Suppressor macrophage treated with lipopolysaccharide for 4 hours (primary cell): ENCODE data around the gene STK32B.

Source experiments
- DNase-seq: peaks from one replicate; pipeline ENCODE4 v3.0.0-alpha.2; 2020

The STK32B gene

GRCh38 chr4:5127556-5127955, 76.3 kb downstream of the STK32B start:
- DNase-seq = no peak

- DNase-seq = no peak
Observed at GRCh38 chr4:5128569-5128968, 77.3 kb downstream of the STK32B start.

DNA sequence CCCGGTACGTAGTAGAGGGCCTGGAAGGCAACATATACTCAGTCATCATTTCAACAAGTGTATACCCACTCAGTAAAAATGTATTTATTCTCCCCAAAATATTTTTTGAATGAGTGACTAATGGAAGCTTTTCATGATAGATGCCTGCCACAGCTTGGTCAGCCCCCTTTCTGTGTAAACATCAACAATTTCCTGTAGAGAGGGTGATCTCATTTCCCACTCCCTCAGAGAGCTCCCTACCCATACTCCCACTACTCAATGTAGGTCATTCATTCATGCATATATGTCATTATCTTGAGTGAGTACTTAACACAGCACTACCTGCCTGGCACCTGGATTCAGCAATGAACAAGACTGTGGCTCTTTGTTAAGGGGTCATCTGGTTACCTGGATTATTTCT, 81.9 kb downstream of the STK32B start:
- DNase-seq = no peak

- DNase-seq = no peak
Observed at GRCh38 chr4:5133933-5134594, 82.8 kb downstream of the STK32B start.

- DNase-seq = no peak
Observed at GRCh38 chr4:5134620-5135019, 83.3 kb downstream of the STK32B start.

- no peak for DNase-seq
Observed at GRCh38 chr4:5137226-5137625, 85.9 kb downstream of the STK32B start.

GRCh38 chr4:5137927-5138326, 86.6 kb downstream of the STK32B start:
- no peak for DNase-seq

DNA sequence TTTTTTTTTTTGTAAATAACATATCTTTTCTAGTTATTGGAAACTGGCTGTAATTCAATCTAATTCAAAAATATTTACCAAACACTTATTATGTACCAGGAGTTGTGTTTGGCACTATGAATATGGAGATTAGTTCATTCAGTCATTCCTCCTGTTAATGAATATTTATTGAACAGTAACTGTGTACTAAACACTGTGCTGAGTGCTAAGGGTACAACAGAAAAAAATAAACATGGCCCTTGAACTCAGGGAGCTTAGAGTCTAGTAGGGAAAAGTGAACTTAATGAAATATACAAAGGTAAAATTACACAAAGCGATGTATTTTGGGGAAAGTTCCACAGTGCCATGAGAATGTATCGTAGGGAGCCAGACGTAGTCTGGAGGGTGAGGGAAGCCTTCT, 87.1 kb downstream of the STK32B start:
- DNase-seq = no peak

GRCh38 chr4:5139141-5139540, 87.9 kb downstream of the STK32B start:
- DNase-seq = no peak

GRCh38 chr4:5141802-5142201, 90.5 kb downstream of the STK32B start:
- DNase-seq = no peak

- peak; percentile 52 for DNase-seq
Observed at GRCh38 chr4:5142726-5143125, 91.4 kb downstream of the STK32B start.

- DNase-seq = no peak
Observed at GRCh38 chr4:5143306-5143861, 92.1 kb downstream of the STK32B start.

- DNase-seq = no peak
Observed at GRCh38 chr4:5143940-5144339, 92.7 kb downstream of the STK32B start.

- no peak for DNase-seq
Observed at GRCh38 chr4:5144384-5144783, 93.1 kb downstream of the STK32B start.

DNA sequence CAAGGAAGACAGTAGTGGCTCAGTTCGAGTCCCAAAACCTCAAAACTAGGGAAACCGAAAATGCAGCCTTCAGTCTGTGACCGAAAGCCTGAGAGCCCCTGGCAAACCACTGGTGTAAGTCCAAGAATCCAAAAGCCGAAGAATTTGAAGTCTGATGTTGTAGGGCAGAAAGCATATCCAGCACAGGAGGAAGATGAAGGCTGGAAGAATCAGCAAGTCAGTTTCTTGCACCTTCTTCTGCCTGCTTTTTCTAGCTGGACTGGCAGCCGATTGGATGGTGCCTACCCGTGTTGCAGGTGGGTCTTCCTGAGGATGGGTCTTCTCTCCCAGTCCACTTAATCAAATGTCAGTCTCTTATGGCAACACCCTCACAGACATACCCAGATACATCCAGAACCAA, 95.0 kb downstream of the STK32B start:
- DNase-seq = no peak

DNA sequence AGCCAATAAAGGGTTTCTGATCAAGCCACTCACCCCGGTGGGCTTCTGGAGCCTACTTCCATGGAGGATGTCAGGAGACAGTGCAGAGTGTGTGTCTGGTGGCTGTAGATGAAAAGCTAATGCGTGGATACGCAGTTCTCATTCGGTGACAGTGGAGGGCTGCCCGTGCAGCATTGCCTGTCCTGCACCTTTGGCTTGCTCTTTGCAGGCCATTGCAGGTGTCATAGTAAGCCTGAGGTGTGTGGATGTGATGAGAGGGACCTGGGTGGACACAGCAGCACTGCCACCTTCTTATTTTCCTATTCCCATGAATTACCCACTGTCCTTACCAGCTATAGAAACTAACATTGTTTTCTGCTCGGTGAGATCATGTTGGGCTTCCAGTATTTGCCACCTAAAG, 101.2 kb downstream of the STK32B start:
- DNase-seq = no peak

DNA sequence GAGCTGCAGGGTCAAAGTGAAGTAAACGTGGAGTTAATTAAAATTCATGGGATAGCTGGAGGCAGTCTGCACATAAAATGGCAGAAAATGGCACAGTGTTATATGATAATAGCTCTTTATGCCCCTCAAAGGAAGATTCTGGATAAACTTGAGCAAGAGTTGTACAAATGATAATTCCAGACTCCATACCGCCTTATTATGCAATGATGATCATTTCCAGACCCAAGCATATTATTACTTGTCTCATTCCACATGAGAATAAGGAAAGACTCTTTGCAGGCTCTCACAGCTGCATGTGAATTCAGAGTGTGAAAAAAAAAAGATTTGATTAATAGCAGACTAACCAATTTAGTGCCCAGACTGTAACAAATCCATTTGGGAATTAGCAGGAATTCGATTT, 105.4 kb downstream of the STK32B start:
- DNase-seq = no peak

- DNase-seq = no peak
Observed at GRCh38 chr4:5157791-5158770, 106.8 kb downstream of the STK32B start.

- no peak for DNase-seq
Observed at GRCh38 chr4:5158825-5159224, 107.5 kb downstream of the STK32B start.

DNA sequence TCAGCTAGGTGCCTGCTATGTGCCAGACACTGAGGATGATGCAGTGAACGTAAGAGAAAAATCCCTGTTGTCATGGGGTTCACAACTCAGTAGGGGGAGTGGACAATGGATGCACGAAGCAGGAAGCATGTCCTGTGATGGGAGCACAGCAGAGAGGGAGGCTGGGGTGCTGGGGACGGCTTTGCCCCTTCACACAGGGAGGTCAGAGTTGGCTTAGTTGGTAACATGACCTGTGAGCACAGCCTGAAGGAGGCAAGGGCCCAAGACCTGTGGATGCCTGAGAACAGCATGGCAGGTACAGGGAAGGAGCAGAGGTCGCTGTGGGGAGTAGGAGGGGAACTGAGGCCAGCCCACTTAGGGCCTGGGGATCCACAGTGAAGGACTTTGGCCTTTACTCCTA, 109.4 kb downstream of the STK32B start:
- DNase-seq = no peak

DNA sequence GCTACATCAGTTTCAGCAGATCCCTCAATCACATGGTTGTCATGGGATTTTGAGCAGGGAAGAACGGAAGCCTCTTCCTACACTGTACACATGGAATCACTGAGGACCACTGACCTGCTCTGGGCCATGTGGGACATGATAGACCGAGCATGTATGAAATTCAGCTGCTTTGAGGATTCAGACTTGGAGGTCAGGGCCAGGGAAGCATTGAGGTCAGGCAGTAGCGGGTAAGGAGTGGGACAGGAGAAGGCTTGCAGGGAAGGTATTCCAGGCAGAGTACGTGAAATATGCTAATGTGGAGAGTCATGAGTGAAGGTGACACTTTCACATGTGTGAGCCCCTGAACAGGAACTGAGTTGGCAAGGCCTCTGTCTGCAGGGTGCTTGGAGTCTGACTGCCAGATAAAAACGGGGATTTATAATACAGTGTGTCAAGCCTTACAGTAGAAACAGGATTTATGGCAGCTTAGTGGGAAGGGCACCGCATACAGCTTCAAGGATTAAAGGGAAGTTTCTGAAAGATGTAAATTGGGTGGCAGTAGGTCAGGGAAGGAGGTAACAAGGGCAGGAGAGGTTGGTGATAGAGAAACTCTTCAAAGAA, 111.7 kb downstream of the STK32B start:
- DNase-seq = no peak

DNA sequence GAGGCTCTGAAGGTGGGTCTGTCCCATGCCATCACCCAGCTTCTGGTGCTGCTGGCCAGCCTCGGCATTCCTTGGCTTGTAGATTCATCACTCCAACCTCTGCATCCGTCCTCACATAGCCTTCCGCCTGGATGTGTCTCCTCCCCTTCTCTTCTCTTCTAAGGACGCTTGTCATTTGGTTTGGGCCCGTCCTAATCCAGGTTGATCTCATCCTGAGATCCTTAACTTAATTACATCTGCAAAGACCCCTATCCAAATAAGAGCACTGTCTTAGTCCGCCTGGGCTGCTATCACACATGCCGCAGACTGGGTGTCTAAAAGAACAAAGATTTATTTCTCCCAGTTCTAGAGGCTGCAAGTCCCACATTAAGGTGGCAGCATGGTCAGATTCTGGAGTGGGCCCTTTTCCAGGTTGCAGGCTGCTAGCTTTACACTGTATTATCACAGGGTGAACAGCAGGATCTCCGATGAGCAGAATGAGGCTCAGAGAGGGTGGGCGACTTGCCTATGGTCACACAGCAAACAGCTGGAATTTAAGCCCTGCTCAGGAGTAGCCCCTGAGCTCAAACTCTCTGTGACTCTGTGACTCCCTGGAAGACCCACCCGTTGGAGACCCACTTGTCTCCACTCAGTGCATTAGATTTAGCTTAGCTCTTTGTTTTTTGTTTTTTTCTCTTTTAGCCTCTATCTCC, 113.1 kb downstream of the STK32B start:
- DNase-seq = no peak
